AG04450 (cell line): ENCODE results near the gene MRPL28. TPM values are rescaled to one million over a fixed set of nuclear protein-coding genes. Genes with fewer than 3 reads are reported as not detected.

Experiments used
- CTCF ChIA-PET: fragments of 300-600, 350-600 bp; formaldehyde crosslinking; extraction: SDS; loops from one replicate; lab custom pipeline; 2022; ENCODE audit warnings: antibody characterized with exemption, inconsistent platforms; lab: Charles Lee
- POLR2A ChIA-PET: fragments of 350-600 bp; formaldehyde crosslinking; extraction: SDS; loops from one replicate; lab custom pipeline; 2021; ENCODE audit warnings: antibody characterized with exemption, inconsistent platforms; lab: Yijun Ruan, JAX
- DNase-seq: peaks from one replicate; pipeline ENCODE4 v3.0.0-alpha.2; 2011; ENCODE audit warnings: low read depth, low spot score
- H3K27ac ChIP-seq: one replicate; pipeline ENCODE4 v1.5.1; 2012; ENCODE audit warnings: low read depth, low read length, control low read depth
- H3K27me3 ChIP-seq: one replicate; pipeline ENCODE4 v1.6.0; 2012; ENCODE audit warnings: low read length; ENCODE audit not compliant: control insufficient read depth, insufficient read depth
- H3K4me3 ChIP-seq: 2 replicates; pipeline ENCODE4 v1.5.1; 2011; ENCODE audit warnings: mild to moderate bottlenecking, low read depth, low read length, control low read depth
- H3K9me3 ChIP-seq: 2 replicates; pipeline ENCODE4 v1.5.1; 2012; ENCODE audit warnings: low read length; ENCODE audit not compliant: control insufficient read depth, insufficient read depth
- polyA plus RNA-seq: library from polyadenylated mRNA; depleted of rRNA; stranded (reverse); fragments of >200 nt; gene quantifications from 2 replicates; pipeline ENCODE4 v1.2.3, GENCODE V29; 2011
- TF ChIP-seq, protein P1 (sequence below): IDR thresholded peaks from 2 replicates; pipeline ENCODE4 v1.5.1; 2011; ENCODE audit warnings: low read depth, low read length, control low read depth, inconsistent platforms

The MRPL28 gene
- polyA plus RNA-seq, 1 experiment = 144 TPM

DNA sequence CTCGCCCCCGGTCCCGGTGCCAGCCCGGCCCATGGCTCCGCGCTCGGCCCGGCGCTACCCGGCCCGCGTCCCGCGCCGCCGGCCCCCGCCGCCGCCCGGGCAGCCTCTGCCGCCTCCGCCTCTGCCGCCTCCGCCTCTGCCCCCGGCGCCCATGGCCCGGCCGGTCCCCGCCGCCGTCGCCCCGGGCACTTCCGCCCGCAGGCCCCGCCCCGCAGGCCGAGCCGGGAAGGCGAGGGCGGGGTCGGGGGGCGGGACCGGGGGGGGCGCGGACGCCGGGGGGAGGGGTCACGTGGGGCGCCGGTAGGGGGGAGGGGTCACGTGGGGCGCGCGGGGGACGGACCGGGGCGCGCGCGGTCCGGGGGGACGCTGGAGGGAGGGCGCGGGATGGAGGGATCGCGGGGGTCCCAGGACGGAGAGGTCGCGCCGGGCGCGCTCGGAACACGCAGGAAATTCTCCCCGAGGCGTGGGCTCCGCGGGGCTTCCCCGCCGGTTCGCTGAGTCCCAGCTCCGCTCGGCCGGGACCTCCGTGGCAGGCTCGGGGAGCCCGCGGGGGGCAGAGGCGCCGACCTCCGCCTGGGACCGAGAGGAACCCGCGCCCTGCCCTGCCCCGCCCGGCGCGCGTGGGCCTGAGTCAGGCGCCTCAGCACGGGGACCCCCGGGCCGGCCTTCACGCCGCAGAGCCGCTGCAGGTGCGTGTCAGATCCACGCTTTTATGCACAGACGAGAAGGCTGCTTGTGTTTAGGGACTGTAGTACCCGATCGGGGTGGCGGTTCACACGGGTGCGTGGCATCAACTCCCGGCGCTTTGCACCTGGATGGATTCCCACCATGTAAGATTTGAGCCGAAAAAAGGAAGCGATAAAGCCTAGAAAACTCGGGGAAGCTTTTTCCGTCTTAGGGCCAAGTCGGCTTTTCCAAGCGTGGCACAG, 11.7 kb upstream of the MRPL28 start, which contains the start of gene PGAP6:
PGAP6 (minus strand) TSS at position 190 of the 929 bp plus-strand sequence; CDS start at position 33, 157 bp downstream.
- TF ChIP-seq, protein P1, sequence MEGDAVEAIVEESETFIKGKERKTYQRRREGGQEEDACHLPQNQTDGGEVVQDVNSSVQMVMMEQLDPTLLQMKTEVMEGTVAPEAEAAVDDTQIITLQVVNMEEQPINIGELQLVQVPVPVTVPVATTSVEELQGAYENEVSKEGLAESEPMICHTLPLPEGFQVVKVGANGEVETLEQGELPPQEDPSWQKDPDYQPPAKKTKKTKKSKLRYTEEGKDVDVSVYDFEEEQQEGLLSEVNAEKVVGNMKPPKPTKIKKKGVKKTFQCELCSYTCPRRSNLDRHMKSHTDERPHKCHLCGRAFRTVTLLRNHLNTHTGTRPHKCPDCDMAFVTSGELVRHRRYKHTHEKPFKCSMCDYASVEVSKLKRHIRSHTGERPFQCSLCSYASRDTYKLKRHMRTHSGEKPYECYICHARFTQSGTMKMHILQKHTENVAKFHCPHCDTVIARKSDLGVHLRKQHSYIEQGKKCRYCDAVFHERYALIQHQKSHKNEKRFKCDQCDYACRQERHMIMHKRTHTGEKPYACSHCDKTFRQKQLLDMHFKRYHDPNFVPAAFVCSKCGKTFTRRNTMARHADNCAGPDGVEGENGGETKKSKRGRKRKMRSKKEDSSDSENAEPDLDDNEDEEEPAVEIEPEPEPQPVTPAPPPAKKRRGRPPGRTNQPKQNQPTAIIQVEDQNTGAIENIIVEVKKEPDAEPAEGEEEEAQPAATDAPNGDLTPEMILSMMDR = no peak
- ChIA-PET POLR2A (interaction anchor here (0.6 to 1.7 kb wide), 5 partner anchors 11 to 297 kb away, joined by 3 to 8 read pairs (median 3); partner anchors contain the start of gene MRPL28), CTCF (interaction anchor here (0.6 kb wide), 1 partner anchor 303 kb away, joined by 4 read pairs; no protein-coding TSS in a partner anchor)
- H3K27ac ChIP-seq = no peak within 1 kb of the TSS
- no peak for DNase-seq
- H3K9me3 ChIP-seq = no peaks in the 10 kb centered on the region; the same call in 1 of the 2 replicates
- H3K4me3 ChIP-seq = peak within 1 kb of the TSS; percentile 77
- no peaks in the 10 kb centered on the region for H3K27me3 ChIP-seq

DNA sequence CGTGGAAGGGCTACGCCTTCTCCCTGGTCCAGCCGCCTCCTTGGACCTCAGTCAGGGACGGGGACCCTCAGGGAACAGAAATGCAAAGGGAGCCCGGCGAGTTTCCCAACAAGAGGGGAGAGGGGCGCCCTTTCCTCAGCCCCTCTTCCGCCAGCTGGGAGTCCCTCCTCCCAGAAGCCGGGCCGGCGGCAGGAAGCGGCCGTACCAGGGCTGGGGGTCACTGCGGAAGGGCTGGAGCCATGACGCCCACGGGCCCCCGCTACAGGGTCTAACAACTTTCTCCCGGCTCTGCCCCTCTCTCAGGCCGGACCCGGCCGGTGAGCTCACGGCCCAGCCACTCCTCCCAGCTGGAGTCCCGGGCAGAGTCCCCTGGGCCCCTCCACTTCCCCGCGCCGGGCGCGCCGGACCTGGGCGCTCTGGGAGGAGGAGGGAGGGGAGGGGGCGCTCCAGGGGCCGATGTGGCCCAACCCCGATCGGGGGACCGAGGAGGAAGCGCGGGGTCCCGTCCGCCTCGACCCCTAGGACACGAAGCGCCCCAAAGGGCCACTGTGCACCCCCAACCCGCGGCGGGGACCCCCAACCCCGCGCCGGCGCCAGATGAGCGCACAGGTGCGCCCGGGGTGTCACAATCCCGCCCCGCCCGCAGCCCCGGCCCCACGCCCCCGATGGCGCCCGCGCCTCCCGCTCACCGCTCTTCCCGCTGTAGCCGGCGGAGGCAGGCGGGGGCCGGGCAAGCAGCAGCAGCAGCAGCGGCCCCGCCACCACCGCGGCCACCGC, 10.9 kb upstream of the MRPL28 start:
- no peaks in the 10 kb centered on the region for H3K27me3 ChIP-seq
- POLR2A ChIA-PET = interaction anchor here (0.6 to 1.7 kb wide), 2 partner anchors 11 to 14 kb away, joined by 3 to 7 read pairs; partner anchors contain the start of gene MRPL28
- H3K4me3 ChIP-seq = peak overlapping the region; percentile 75
- H3K27ac ChIP-seq = no peak overlapping the region
- CTCF ChIA-PET = no interaction called here
- TF ChIP-seq, protein P1 = no peak
- H3K9me3 ChIP-seq = no peaks in the 10 kb centered on the region; the same call in 1 of the 2 replicates
- DNase-seq = no peak

DNA sequence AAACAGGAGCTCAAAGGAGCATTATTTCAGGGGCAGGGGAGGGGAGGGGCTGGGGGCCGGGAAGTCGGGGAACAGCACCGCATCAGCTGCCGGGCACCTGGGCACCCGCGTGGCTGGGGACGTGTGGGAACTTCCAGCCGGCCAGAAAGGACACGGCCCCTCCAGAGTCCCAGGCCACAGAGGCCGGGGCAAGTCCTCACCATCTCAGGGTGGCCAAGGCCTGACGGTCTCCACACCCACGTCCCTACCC, 10.3 kb upstream of the MRPL28 start:
- Histone ChIP-seq H3K27ac (no peak overlapping the region), H3K9me3 (no peaks in the 10 kb centered on the region; the same call in 1 of the 2 replicates), H3K27me3 (no peaks in the 10 kb centered on the region), H3K4me3 (peak overlapping the region; percentile 75)
- ChIA-PET POLR2A (interaction anchor here (0.6 to 1.7 kb wide), 2 partner anchors 10 to 14 kb away, joined by 3 to 7 read pairs; partner anchors contain the start of gene MRPL28), CTCF (interaction anchor here (0.5 kb wide), 1 partner anchor 217 kb away, joined by 3 read pairs; no protein-coding TSS in a partner anchor)
- TF ChIP-seq, protein P1 = no peak
- no peak for DNase-seq

DNA sequence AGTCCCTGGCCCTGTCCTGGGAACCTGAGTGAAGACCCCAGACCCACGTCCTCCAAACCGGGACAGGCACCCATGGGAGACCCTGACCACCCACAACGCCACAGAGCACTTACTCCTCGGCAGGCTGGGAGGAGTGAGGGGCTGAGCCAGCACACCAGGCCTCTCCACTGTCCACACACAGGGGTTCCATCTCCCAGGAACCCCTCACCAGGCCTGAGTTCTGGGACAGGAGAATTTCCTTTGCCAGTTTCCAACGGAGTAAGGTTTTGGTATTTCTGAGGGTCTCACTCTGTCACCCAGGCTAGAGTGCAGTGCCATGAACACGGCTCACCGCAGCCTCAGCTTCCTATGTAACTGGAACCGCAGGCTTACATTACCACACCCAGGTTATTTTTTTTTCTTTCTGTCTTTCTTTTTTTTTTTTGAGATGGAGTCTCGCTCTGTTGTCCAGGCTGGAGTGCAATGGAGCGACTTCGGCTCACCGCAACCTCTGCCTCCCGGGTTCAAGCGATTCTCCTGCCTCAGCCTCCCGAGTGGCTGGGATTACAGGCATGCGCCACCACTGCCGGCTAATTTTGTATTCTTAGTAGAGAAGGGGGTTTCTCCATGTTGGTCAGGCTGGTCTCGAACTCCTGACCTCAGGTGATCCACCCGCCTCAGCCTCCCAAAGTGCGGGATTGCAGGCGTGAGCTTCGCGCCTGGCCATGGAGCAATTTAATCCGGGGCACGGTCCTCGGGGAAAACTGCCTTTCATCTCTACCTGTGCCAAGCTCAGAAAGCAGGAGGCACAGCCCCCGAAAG, 9.8 kb upstream of the MRPL28 start:
- DNase-seq = no peak
- Histone ChIP-seq H3K27me3 (no peaks in the 10 kb centered on the region), H3K9me3 (no peaks in the 10 kb centered on the region; the same call in 1 of the 2 replicates), H3K4me3 (peak overlapping the region; percentile 75), H3K27ac (no peak overlapping the region)
- TF ChIP-seq, protein P1 = no peak
- ChIA-PET CTCF (interaction anchor here (0.5 kb wide), 1 partner anchor 217 kb away, joined by 3 read pairs; no protein-coding TSS in a partner anchor), POLR2A (interaction anchor here (0.6 to 1.7 kb wide), 2 partner anchors 9 to 15 kb away, joined by 3 to 7 read pairs; partner anchors contain the start of gene MRPL28)
